Measurements from ENCODE around the gene HSD11B1L. TPM values are rescaled to one million over a fixed set of nuclear protein-coding genes. Genes with fewer than 3 reads are reported as not detected.

HSD11B1L gene
- total RNA-seq, 1 donor, result 6.5 TPM

- peak; percentile 15 for DNase-seq (ENCODE audit: low read depth)
- TF ChIP-seq, protein P1, sequence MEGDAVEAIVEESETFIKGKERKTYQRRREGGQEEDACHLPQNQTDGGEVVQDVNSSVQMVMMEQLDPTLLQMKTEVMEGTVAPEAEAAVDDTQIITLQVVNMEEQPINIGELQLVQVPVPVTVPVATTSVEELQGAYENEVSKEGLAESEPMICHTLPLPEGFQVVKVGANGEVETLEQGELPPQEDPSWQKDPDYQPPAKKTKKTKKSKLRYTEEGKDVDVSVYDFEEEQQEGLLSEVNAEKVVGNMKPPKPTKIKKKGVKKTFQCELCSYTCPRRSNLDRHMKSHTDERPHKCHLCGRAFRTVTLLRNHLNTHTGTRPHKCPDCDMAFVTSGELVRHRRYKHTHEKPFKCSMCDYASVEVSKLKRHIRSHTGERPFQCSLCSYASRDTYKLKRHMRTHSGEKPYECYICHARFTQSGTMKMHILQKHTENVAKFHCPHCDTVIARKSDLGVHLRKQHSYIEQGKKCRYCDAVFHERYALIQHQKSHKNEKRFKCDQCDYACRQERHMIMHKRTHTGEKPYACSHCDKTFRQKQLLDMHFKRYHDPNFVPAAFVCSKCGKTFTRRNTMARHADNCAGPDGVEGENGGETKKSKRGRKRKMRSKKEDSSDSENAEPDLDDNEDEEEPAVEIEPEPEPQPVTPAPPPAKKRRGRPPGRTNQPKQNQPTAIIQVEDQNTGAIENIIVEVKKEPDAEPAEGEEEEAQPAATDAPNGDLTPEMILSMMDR (IDR thresholded peaks at IDR 0.05; ENCODE audit: insufficient read depth, low read depth, low read length), result no peak
- peak overlapping the region; percentile 93 for H3K4me3 ChIP-seq (ENCODE audit: low read depth, low read length)
Measured at GRCh38 chr19:5691822-5692722, 11.2 kb downstream of the HSD11B1L start.

- TF ChIP-seq, protein P1 (IDR thresholded peaks at IDR 0.05; ENCODE audit: insufficient read depth, low read depth, low read length), result no peak
- no peak overlapping the region for H3K4me3 ChIP-seq (ENCODE audit: low read depth, low read length)
- DNase-seq (ENCODE audit: low read depth), result no peak
Measured at GRCh38 chr19:5692723-5693194, 11.9 kb downstream of the HSD11B1L start.

DNA sequence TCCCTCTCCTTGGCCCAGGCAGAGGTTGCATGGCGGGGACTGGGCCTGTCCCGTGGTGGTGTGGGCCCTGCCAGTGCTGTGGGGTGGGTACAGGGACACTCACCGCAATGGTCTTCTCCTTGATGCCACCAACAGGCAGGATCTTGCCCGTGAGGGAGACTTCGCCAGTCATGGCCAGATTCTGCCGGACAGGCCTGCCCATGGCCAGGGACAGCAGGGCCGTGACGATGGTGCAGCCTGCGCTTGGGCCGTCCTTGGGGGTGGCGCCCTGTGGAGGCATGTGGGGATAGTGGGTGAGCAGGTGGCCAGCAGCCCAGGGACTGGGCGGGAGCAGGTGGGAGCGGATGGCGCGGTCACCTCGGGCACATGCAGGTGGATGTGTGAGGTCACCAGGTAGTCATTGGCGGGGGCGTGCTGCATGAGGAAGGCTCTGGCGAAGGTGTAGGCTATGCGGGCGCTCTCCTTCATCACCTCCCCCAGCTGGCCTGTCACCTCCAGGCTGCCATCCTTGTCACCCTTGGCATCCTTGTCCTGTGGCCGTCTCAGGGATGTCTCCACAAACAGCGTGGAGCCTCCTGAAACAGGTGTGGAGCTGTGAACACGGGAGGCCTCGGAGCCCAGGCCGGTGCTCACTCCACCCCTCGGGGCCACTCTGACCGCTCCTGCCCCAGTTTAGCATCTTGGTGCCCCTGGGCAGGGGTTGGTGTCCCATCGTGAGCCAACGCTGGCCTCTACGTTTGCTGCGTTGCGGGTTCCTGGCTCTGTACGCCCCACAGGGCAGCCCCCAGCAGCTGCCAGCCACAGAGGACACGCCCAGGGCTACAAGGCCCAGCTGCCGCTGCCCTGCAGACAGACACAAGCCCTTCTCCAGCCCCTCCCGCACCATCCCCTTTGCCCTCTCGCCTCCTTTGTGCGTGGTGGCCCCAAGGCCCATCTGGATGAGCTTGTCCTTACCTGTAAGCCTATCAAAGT is 12.7 kb downstream of the HSD11B1L start:
- TF ChIP-seq, protein P1 (IDR thresholded peaks at IDR 0.05; ENCODE audit: insufficient read depth, low read depth, low read length), result no peak
- no peak overlapping the region for H3K4me3 ChIP-seq (ENCODE audit: low read depth, low read length)
- no peak for DNase-seq (ENCODE audit: low read depth)

GRCh38 chr19:5694167-5694955 is 13.5 kb downstream of the HSD11B1L start:
- no peak overlapping the region for H3K4me3 ChIP-seq (ENCODE audit: low read depth, low read length)
- DNase-seq (ENCODE audit: low read depth), result no peak
- TF ChIP-seq, protein P1 (IDR thresholded peaks at IDR 0.05; ENCODE audit: insufficient read depth, low read depth, low read length), result no peak

DNA sequence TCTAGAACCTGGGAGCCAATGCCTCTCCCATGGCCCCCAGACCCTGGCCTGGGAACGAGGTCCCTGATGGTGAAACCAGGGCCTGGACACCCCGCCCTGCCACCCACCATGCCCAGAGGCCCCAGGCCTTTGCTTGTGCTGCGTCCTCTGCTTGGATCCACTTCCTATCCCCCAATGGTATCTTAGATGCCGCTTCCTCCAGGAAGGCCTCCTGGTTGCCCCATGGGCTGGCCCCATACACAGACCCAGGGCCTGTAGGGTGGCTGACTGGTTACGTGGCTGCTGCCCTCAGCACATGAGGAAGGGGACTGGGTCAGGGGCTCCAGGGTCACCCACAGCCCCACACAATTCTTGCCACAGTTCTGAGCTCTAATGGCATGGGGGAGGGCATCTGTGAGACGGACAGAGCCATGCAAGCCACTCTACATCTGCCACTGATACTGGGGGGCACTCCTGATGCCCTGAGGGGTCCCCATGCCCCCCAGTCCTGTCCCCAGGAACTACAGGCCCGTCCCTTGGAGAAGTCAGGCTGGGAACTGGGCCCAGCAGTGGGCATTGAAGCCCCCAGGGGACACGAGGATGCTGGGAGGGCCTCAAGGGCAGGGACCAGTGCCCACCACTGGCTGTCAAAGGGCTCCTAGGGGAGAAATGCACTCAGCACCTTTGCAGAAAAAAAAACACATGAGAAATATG is 14.3 kb downstream of the HSD11B1L start:
- TF ChIP-seq, protein P1 (IDR thresholded peaks at IDR 0.05; ENCODE audit: insufficient read depth, low read depth, low read length), result no peak
- no peak for DNase-seq (ENCODE audit: low read depth)
- no peak overlapping the region for H3K4me3 ChIP-seq (ENCODE audit: low read depth, low read length)
